Panc1 (cell line): ENCODE measurements around the gene CCSAP. TPM values are rescaled to one million over a fixed set of nuclear protein-coding genes. Genes with fewer than 3 reads are reported as not detected.

Source experiments
- ATAC-seq: fragments of 200-7000 bp; cut with Tn5 transposase; 2 replicates; pipeline ENCODE4 v1.9.1; 2020; ENCODE audit warnings: mild to moderate bottlenecking, moderate library complexity
- BruUV-seq: library from RNA; stranded (reverse); fragments of 400-500 nt; replicated peaks from 2 replicates; lab custom pipeline; 2021; lab: Mats Ljungman, UMichigan
- CTCF ChIA-PET: fragments of 300-600 bp; sonication (Branson Sonifier 250); formaldehyde crosslinking; loops from one replicate; lab custom pipeline; 2022; ENCODE audit warnings: antibody characterized with exemption; lab: Charles Lee
- POLR2A ChIA-PET: fragments of 300-600 bp; sonication (Branson Sonifier 250); formaldehyde crosslinking; loops from one replicate; lab custom pipeline; 2022; ENCODE audit warnings: antibody characterized with exemption; lab: Charles Lee
- DNase-seq: peaks from one replicate; pipeline ENCODE4 v3.0.0-alpha.2; 2010; ENCODE audit warnings: low read depth, low spot score
- H3K27ac ChIP-seq: 2 replicates; pipeline ENCODE4 v1.5.1; 2011; ENCODE audit warnings: mild to moderate bottlenecking, low read length, inconsistent platforms
- H3K27me3 ChIP-seq: fragments of 200-500 bp; sonication (Bioruptor generic); 2 replicates; pipeline ENCODE4 v1.6.0; 2014; ENCODE audit warnings: low read length, inconsistent platforms; ENCODE audit not compliant: control insufficient read depth, insufficient read depth
- H3K36me3 ChIP-seq: fragments of 200-500 bp; sonication (Bioruptor generic); 2 replicates; pipeline ENCODE4 v1.5.1; 2014; ENCODE audit warnings: inconsistent platforms, mild to moderate bottlenecking, low read length, moderate library complexity; ENCODE audit not compliant: control insufficient read depth, insufficient read depth
- H3K4me1 ChIP-seq: 2 replicates; pipeline ENCODE4 v1.5.1; 2011; ENCODE audit warnings: inconsistent platforms, mild to moderate bottlenecking, low read length, moderate library complexity; ENCODE audit not compliant: control insufficient read depth, insufficient read depth
- H3K4me3 ChIP-seq, 2 experiments: 2 replicates each; pipeline ENCODE4 v1.5.1; 2011 to 2012; ENCODE audit warnings: low read depth in 2 of 2, low read length in 2 of 2, mild to moderate bottlenecking in 2 of 2, inconsistent platforms in 1 of 2, moderate library complexity in 1 of 2
- H3K9me3 ChIP-seq: fragments of 200-500 bp; sonication (Bioruptor generic); 2 replicates; pipeline ENCODE4 v1.5.1; 2014; ENCODE audit warnings: low read depth, mild to moderate bottlenecking, inconsistent platforms, low read length, moderate library complexity; ENCODE audit not compliant: control insufficient read depth, insufficient read depth
- POLR2AphosphoS5 ChIP-seq: IDR thresholded peaks from 2 replicates; pipeline ENCODE4 v1.6.1; 2012; ENCODE audit warnings: mild to moderate bottlenecking, low read depth, low read length, moderate library complexity
- SIN3A ChIP-seq: IDR thresholded peaks from 2 replicates; pipeline ENCODE4 v1.6.1; 2012; ENCODE audit warnings: low read depth, mild to moderate bottlenecking, low read length, moderate library complexity, borderline replicate concordance; ENCODE audit not compliant: insufficient read depth
- TCF7L2 ChIP-seq: IDR thresholded peaks from 2 replicates; pipeline ENCODE4 v1.6.1; 2011; ENCODE audit warnings: mild to moderate bottlenecking, low read depth, low read length, inconsistent platforms
- in situ Hi-C: cut with HindIII; loops from 2 replicates; pipeline ENCODE4 v1.10.0; 2016; ENCODE audit warnings: low sequenced_read_pairs, low pct_unique_long_range_greater_than_20kb
- intact Hi-C: fragments of 100-400 bp; cut with micrococcal nuclease; formaldehyde crosslinking; loops from one replicate; pipeline ENCODE4 v1.10.0; 2022; ENCODE audit not compliant: unreplicated experiment
- total RNA-seq: library from RNA; stranded (reverse); gene quantifications from one replicate; pipeline ENCODE4 v1.2.1, GENCODE V29; 2021; ENCODE audit not compliant: unreplicated experiment
- TF ChIP-seq, protein P1 (sequence below), 2 experiments: IDR thresholded peaks; 2 replicates each; pipeline ENCODE4 v1.6.1; 2011 to 2012; ENCODE audit warnings: low read depth in 2 of 2, control low read depth in 1 of 2, low read length in 1 of 2, mild to moderate bottlenecking in 1 of 2, moderate library complexity in 1 of 2; ENCODE audit not compliant: insufficient read depth in 1 of 2
- TF ChIP-seq, protein P2 (sequence below): fragments of 450-650 bp; IDR thresholded peaks from 2 replicates; pipeline ENCODE4 v1.5.1; 2017; ENCODE audit warnings: mild to moderate bottlenecking

The CCSAP gene
- total RNA-seq, 1 experiment from 2014 or later: 11.6 TPM

DNA sequence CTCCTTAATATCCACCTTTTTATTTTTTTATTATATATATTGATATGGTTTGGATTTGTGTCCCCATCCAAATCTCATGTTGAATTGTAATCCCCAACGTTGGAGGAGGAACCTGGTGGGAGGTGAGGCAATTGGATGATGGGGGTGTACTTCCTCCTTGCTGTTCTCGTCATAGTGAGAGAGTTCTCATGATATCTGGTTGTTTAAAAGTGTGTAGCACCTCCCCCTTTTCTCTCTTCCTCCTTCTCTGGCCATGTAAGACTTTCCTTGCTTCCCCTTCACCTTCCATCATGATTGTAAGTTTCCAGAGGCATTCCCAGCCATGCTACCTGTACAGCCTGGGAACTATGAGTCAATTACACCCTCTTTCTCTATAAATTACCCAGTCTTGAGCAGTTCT lies 22.7 kb upstream of the CCSAP start:
- TF ChIP-seq, protein P1, sequence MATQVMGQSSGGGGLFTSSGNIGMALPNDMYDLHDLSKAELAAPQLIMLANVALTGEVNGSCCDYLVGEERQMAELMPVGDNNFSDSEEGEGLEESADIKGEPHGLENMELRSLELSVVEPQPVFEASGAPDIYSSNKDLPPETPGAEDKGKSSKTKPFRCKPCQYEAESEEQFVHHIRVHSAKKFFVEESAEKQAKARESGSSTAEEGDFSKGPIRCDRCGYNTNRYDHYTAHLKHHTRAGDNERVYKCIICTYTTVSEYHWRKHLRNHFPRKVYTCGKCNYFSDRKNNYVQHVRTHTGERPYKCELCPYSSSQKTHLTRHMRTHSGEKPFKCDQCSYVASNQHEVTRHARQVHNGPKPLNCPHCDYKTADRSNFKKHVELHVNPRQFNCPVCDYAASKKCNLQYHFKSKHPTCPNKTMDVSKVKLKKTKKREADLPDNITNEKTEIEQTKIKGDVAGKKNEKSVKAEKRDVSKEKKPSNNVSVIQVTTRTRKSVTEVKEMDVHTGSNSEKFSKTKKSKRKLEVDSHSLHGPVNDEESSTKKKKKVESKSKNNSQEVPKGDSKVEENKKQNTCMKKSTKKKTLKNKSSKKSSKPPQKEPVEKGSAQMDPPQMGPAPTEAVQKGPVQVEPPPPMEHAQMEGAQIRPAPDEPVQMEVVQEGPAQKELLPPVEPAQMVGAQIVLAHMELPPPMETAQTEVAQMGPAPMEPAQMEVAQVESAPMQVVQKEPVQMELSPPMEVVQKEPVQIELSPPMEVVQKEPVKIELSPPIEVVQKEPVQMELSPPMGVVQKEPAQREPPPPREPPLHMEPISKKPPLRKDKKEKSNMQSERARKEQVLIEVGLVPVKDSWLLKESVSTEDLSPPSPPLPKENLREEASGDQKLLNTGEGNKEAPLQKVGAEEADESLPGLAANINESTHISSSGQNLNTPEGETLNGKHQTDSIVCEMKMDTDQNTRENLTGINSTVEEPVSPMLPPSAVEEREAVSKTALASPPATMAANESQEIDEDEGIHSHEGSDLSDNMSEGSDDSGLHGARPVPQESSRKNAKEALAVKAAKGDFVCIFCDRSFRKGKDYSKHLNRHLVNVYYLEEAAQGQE (IDR thresholded peaks at IDR 0.05; ENCODE audit: insufficient read depth in 1 of 2, low read depth in 2 of 2, low read length in 1 of 2): no peak
- TF ChIP-seq, protein P2, sequence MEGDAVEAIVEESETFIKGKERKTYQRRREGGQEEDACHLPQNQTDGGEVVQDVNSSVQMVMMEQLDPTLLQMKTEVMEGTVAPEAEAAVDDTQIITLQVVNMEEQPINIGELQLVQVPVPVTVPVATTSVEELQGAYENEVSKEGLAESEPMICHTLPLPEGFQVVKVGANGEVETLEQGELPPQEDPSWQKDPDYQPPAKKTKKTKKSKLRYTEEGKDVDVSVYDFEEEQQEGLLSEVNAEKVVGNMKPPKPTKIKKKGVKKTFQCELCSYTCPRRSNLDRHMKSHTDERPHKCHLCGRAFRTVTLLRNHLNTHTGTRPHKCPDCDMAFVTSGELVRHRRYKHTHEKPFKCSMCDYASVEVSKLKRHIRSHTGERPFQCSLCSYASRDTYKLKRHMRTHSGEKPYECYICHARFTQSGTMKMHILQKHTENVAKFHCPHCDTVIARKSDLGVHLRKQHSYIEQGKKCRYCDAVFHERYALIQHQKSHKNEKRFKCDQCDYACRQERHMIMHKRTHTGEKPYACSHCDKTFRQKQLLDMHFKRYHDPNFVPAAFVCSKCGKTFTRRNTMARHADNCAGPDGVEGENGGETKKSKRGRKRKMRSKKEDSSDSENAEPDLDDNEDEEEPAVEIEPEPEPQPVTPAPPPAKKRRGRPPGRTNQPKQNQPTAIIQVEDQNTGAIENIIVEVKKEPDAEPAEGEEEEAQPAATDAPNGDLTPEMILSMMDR: no peak
- TF ChIP-seq POLR2AphosphoS5: no peak
- TF ChIP-seq TCF7L2: no peak
- TF ChIP-seq SIN3A: no peak
- CTCF ChIA-PET: no interaction called here
- in situ Hi-C loops (no loop called here), intact Hi-C loops (no loop called here)
- Histone ChIP-seq H3K4me1 (no peaks in the 10 kb centered on the region), H3K9me3 (no peaks in the 10 kb centered on the region), H3K27ac (no peak overlapping the region), H3K27me3 (peaks cover 9% of the 10 kb centered on the region), H3K36me3 (no peaks in the 10 kb centered on the region), H3K4me3 (no peak overlapping the region)
- no TSS peak for BruUV-seq
- DNase-seq (no peak), ATAC-seq (no peak)
- POLR2A ChIA-PET: no interaction called here

DNA sequence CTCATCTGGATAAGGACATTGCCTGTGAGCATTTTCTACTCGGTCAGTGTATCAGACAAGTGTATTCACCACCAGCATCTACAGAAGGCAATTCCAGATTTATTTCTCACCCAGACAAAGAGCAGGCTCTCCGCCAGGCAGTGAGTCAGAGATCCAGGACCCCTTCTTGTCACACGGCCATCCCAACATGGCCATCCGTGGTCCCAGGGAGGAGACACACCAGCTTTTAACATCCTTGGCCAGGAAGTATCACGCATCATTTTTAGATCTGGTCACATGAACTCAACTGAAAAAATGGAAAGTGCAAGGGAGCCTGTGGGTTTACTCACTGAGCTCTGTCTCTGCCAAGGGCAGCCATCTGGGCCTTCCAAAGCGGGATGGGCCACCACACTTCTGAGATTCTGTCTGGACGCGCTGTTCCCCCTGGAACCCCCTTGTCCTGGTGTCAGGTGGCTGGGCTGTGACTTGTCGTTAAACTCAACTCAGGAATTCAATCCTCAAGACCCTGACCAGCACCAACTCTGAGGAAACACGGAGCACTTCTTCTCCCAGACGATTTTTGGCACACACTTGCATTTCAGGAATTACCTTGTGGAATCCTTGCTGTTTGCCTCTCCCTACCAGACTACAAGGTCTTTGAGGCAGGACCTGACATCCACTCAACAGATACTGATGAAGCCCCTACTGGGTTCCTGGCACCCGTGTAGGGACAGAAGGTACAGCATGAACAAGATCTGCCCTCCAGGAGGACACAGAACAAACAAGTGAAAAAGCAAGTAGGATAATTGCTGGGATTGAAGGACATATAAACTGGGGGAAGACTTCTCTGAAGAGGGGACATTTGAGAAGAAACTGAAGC lies 21.6 kb upstream of the CCSAP start:
- TF ChIP-seq POLR2AphosphoS5: no peak
- TF ChIP-seq, protein P2: no peak
- TF ChIP-seq, protein P1 (IDR thresholded peaks at IDR 0.05; ENCODE audit: insufficient read depth in 1 of 2, low read depth in 2 of 2, low read length in 1 of 2): no peak
- no peak for TF ChIP-seq SIN3A
- TF ChIP-seq TCF7L2: no peak
- intact Hi-C loops: no loop called here
- Histone ChIP-seq H3K9me3 (no peaks in the 10 kb centered on the region), H3K36me3 (no peaks in the 10 kb centered on the region), H3K4me1 (no peaks in the 10 kb centered on the region), H3K27me3 (peaks cover 13% of the 10 kb centered on the region), H3K27ac (no peak overlapping the region), H3K4me3 (no peak overlapping the region)
- ChIA-PET CTCF (no interaction called here), POLR2A (no interaction called here)
- DNase-seq (no peak), ATAC-seq (no peak)
- in situ Hi-C loops: no loop called here
- no TSS peak for BruUV-seq
